Activated effector memory CD4-positive, alpha-beta T cell treated with Interleukin-2 at 50 U/mL for 16 hours (primary cell): Measurements from ENCODE around the gene CDH4.

Experiments
- DNase-seq: peaks from one replicate; pipeline ENCODE4 v3.0.0-alpha.2; 2020

The CDH4 gene

DNA sequence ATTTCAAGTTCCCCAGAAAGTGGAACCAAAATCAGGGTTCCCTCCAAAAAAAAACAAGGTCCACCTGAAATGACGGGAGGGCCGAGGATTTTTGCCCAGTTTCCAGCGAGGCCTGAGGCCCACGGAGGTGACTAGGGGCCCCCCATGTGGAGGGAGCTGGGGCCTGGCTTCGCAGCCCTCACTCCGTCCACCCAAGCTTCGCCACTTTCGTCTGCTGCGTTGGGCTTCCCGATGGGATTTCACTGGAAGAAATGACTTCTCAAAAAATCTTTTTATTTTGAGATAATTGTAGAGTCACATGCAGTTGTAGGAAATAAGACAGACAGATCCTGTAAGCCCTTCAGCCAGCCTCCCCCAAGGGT lies 605.3 kb downstream of the CDH4 start:
- no peak for DNase-seq

DNA sequence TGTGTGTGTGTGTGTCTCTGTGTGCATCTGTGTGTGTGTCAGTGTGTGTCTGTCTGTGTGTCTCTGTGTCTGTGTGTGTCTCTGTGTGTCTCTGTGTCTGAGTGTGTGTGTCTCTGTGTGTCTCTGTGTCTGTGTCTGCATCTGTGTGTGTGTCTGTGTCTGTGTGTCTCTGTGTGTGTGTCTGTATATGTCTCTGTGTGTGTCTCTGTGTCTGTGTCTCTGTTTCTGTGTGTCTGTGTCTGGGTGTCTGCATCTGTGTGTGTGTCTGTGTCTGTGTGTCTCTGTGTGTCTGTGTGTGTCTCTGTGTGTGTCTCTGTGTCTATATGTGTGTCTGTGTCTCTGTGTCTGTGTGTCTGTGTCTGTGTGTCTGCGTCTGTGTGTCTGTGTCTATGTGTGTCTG lies 605.8 kb downstream of the CDH4 start:
- DNase-seq: no peak

DNA sequence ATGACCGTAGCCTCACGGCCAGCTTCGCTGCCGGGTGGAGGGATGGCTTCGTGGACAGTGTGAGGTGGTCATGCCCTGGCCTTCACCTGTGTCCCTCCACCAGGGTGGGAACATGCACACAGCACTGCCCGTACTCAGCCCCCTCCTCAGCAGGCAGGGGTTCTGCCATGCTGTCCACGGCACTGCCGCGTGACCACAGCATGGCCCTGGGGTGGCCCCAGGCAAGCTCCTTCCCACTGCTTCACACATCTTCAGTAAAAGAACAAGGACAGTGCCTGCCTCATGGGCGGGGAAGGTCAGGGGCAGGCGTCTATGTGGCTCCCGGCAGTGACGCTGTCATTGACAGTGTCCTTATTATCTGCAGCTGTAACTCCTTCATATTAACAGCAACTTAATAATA lies 607.7 kb downstream of the CDH4 start:
- DNase-seq: no peak

DNA sequence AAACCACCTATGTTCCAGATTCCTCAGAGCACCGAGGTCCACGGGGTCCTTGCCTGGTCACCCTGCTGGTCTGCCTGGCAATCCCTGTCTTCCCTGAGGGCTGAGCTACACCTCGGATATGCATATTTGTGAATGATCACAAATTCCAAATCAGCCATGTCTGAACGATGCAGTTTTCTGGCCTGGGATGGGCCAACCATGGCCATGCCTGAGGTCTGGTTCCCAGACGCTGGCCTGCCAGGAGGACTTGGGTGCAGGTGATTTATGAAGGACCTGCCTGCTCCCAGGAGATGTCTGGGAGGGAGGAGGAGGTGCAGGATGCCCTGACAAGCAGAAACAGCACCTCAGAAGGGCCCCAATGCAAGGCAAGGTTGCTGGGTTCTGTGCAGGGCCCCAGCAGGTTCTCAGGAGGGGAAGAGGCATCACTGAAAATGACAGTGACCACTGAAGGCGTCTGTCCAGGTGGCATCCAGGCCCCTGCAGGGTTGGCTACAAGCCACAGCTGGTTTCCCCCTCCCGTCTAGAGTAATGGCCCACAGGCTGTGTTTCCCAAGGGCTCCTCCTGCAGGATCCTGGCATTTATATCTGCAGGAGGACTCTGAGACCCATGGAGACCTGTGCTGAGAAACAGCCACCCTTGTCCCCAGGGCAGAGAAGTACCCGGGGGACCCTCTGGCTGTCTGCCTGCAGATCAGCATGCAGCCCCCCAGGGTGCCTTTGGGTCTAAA lies 608.4 kb downstream of the CDH4 start:
- no peak for DNase-seq

DNA sequence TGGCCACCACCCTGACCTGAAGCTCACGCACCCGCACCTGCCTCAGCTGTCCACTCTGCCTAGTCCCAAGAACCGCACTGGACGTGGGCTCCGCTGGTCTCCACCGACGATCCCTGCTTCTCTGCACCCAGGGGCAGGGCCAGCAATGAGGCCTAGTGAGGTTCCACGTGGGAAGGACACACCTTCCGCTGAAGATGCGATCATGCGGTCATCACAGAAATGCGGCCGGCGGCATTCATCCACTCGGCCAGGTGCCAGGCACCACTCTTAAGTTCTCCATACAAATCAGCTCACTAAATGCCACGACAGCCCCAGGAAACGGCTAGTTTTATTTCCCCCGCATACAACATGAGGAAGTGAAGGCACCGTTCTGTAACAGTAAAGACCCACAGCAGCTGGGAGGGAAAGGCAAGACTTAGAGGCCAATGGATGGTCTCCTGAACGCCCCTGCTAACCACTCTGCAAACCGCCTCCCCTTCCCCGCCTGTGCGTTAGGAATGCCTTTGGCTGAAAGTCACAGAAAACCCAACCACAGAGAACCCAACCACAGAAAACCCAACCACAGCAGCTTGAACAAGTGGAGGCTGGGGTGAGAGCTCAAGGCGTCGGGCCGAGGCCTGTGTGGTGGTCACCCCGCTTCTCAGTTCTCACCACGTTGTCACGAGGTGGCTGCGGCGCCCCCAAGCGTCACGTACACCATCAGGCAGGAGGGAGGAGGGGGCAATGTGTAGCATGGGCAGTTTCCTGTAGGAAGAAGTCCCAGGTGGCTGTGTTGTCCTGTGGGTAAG lies 609.2 kb downstream of the CDH4 start:
- no peak for DNase-seq

DNA sequence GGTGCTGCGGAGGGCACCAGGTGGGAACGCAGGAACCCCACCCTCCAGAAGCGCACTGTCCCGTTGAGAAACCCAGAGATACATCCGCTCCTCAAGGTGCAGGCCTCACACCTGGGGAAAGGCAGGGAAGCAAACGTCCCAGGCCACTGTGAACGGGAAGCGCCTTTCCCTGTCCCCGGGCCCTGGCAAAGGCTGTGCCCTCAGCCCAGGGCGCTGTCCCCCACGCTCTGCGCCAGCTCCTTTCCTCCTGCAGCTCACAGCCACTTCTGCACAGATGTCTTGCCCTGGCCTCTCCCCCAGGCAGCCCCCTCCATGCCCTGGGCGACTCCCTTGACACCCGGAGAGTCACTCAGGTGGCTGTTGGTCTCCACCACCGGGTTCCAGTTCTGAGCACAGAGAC lies 609.8 kb downstream of the CDH4 start:
- DNase-seq: no peak

DNA sequence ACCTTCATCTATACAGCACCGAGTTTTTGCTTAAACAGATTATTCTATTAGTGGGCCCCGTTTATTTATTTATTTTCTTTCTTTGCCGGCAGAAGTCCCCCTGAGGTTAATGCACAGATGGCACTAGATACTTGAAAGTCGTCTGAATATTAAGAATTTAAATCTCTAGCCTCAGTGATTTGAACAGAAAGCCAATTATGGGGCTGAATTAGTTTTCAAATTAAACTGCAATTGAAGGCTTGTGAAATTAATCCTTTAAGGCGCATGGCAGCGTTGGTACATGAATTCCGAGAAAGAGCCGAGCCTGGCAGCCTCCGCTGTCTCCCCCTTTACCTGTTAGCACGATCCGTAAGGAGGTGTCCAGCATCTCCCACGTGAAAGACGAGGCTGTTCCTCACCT lies 610.8 kb downstream of the CDH4 start:
- DNase-seq: no peak

DNA sequence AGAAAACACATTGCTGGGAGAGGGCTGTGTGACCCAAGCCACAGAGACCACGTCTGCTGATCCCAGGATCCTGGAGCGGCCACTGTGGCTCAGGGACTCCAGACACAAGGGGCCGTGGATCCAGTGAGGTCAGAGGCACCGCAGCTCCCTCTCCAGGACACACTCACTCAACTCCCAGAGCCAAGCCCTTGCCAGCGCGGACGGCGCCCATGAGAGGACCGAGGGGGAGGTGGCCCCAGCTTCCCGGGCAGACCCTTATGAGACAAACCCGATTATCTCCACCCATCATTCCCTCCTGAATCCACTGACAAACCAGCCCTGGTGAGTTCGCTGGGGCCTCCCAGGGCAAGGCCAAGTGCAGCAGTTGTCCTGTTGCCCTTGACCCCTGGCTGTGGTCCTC lies 612.4 kb downstream of the CDH4 start:
- DNase-seq: no peak

DNA sequence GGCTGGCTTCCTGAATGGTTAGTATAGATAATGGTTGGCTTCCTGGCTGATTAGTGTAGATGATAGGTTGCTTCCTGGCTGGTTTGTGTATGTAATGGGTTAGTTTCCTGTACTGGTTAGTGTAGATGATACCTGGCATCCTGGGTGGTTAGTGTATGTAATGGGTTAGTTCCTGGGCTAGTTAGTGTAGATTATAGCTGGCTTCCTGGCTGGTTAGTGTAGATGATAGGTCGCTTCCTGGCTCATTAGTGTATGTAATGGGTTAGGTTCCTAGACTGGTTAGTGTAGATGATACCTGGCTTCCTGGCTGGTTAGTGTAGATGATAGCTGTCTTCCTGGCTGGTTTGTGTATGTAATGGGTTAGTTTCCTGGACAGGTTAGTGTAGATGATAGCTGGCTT lies 613.3 kb downstream of the CDH4 start:
- no peak for DNase-seq

DNA sequence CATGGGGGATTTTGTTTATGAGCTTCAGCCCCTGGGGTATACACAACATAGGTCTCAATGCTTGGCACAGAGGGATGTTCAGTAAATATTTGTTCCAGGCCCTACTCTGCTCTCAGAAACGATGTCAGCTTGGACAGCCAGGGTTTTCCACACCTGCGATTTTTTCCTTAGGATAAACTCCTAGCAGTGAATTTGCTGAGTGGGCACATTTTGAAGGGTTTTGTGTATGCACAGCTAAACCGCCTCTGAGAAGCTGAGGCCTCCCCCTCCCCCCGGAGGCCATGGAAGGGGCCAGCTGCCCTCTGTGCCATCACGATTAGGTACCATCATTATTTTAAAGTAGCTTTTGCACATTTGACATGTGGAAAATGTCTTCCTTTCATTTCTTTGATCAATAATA lies 614.1 kb downstream of the CDH4 start:
- no peak for DNase-seq

DNA sequence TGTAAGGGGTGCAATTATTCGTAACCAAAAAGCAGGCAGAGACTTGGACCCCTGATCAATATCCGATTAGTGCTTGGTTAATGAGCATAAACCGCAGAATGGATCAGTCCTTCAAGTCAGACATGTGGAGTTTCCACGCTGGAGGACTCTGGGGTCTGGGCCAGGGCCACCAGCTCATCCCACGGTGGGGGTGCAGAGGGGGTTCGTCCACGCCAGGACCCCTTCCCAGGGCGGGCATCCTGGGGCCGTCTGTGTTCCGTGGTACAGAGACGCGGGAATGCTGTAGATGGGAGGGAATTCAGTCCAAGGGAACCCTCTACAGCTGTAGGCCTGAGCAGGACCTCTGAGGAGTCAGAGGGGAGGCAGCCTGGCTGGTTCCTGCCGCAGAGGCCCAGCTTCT lies 615.9 kb downstream of the CDH4 start:
- DNase-seq: no peak

DNA sequence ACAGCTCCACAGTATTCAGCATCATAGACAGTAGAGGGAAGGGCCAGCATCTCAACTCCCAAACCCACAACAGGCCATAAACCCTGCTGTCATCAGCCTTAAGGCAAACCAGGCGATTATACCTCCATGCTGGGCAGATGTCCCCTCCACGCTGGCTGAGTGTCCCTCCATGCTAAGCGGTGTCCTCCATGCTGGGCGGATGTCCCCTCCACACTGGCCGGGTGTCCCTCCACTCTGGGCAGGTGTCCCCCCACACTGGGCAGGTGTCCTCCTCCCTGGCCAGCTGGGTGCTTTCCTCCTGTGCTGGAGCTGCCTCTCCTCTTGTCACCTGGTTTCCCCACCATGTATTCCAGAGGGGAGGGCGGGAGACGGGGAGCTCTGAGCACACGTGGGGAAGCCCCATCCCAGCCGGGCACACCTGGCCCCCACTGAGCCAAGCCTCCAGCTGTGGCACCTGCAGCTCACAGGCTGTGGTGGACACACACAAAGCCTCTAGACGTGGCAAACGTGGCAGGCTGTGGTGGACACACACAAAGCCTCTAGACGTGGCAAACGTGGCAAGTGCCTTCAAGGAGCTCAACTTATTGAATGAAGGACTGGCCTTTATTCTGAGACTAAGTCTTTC lies 616.5 kb downstream of the CDH4 start:
- DNase-seq: no peak

DNA sequence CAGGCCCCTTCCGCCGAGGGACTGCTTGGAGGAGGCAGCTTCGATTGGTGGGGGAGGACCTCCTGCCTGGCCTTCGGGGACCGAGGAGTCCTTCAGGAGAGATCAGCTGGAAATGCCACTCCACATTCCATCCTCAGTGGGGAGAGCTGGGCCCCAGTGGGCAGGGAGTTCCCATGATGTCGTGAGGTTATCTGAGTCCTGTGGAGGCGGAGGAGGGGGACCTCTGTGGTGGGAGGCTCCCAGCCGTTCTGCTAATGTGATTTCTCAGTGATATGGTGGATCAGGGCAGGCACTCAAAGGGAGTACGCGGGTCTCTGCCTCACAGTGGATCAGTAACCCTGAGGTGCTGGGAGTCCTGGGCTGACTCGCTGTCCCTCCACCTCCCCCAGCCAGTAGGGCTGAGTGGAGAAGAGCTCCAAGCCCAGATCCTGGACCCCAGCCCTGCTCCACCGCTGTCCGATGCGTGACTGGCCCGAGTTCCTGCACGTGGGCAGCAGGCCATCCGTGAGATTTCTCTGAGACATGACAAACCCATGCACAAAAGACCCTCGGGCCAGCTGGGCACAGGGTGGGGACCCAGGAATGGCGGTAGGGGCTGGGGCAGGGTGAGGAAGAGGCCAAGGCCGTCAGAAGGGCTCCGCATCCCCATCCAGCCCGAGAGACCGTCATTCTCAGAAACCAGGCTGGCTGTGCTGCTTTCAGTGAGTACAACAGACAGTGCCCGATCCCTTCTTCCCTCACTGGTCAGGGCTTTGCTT lies 617.9 kb downstream of the CDH4 start:
- no peak for DNase-seq

DNA sequence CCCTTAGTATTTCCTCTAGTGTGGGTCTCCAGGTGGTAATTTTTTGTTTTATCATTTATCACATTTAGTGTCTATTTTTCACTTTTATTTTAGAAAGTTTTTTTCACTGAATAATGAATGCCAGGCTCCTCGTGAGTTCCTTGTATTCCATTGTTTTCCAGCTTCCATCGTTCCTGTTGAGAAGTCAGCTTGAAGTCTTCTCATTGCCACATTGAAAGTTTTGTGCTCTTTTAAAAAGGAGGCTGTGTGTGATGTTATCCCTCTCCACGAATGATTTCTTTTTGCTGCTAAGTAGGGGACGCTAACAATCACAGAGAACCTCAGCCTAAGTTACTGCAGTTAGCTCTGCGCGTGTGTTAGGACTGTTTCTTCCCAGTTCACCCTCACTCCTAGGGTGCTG lies 619.1 kb downstream of the CDH4 start:
- no peak for DNase-seq

DNA sequence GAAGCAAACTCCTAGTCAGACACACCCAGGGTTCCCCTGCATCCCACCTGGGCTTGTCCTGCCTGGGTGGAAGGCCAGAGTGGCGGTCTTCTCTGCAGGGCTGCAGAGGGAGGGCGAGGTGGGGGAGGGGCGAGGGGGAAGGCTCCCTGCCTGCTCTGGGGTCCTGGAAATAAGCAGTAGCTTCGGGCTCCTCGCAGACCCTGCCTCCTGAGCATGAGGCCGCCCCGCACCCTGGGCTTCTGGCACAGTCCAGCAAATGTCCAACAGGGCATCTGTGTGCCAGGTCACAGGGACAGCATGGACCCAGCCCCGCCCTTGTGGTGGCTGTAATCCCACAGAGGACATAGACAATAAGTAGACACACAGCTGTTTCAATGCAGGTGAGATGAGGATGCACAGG lies 619.9 kb downstream of the CDH4 start:
- no peak for DNase-seq

DNA sequence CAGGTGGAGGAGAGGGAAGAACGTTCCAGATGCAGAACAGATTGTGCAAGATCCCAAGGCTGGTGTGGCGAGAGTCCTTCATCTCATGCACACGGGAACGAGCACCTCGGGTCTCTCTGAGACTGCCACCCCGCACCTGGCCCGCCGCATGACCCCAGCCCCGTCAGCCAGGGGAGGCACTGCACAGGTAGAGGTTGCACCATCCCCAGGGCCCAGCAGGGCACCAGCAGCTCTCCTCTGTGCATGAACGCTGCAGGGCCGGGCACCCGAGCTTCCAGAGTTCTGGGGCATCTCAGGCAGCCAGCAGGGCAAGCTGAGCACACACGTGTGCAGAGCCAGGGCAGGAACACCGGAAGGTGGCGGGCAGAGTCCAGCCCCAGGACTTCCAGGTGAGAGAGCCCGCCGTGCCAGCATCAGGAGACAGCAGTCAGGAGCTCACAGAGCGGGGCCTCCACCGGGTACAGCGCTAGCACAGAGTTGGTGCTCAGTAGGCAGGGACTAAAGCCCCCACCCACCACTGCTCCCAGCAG lies 620.4 kb downstream of the CDH4 start:
- no peak for DNase-seq

DNA sequence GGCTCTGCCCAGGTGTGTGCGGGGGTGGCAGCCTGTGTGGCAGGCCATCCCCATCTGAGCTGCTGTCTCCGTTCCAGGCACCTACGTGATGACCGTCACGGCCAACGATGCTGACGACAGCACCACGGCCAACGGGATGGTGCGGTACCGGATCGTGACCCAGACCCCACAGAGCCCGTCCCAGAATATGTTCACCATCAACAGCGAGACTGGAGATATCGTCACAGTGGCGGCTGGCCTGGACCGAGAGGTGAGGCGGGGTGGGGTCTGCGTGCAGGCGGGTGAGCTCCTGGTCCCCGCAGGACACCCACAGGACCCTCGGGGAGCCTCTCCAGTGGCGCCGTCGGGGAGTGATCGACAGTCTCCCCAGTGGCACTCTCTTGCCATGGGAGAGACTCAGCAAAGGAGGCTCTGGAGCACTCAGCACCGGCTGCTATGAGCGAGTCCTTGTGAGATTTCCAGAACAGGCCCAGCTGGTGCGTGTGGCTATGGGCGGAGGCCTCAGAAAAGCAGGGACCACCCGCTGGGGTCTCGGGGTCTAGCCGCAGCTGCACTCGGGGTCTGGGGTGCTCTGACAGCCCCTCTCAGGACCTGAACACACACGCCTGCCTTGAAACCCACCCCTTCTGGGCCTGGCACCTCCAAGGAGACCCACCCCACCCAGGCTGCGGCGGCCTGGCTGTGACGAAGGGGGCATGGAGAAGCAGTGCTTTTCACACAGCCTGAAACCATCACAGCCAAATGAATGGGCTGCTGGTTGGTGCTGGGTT lies 621.8 kb downstream of the CDH4 start:
- no peak for DNase-seq

DNA sequence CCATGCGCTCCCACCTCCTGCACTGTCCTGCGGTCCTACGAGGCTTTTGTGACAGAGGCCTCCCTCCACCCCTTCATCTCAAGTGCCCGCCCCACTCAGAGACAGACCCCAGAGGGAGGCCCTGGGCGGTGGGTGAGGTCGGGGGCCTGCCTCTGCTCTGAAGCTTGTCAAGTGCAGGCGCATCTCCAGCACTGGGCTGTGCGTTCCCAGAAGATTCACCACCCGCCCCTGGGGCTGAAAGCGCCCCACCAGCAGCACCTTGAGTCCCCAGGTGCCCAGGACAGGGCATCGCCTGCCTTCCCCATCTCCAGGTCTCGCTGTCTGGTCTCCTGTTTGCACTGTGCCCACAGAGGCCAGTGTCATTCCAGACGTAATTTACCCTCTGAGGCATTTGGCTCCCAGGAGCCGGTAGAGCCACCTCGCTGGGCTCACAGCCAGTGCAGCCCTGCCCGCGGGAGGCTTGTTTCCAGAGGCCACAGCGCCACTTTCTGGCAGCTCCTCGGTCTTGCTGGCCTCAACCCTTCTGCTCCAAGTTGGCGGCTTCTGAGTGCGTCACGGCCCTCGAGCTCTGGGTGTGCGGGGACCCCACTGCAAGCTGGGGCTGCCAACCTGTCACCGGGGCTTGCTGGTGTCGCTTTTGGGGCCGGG lies 622.5 kb downstream of the CDH4 start:
- DNase-seq: no peak

DNA sequence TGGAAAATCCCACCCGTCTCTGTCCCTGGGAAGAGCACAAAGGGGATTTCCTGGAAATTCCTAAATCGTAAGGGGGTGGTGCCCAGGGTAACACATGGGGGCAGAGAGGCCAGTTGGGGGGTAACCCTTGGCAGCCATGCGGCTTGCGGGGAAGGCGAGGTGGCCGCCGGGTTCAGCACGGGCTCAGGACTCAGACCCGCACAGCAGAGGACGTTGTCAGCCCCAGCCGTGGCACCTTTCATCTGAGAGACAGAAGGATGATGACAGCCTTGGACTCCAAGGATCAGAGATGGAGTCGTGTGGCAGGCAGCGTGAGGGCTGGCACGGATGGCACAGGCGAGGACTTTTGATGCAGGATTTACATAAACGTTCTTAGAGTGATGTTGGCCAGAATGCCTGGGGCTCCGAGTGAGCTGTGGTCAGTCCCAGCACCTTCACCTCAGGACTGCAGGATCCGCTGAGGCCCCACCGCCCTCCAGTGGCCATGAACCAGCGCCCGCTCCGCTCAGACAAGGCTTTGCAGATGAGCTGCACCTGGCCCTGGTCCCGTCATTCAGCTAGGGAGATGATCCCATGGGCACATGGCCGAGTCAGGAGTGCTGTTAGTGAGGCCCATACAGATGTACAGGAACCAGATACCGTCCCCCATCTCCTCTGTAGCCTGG lies 623.3 kb downstream of the CDH4 start:
- no peak for DNase-seq

DNA sequence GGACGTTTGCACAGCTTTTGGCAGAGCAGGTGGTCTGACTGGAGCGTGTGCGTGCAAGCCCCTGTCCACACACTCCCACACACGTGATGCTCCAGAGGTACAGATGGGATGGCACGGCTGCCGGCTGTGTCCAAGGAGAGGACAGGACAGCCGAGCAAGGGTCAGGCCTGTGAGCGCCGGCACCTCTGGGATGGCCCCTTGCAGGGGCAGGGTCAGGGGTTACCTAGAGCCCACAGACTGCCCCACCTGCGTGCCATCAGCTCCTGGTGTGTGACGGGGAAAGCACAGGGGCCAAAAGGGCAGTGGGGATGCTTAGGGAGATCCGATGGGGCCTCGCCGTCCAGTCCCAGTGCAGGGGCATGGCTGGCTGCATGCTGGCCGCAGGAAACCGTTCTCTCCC lies 623.9 kb downstream of the CDH4 start:
- DNase-seq: no peak

DNA sequence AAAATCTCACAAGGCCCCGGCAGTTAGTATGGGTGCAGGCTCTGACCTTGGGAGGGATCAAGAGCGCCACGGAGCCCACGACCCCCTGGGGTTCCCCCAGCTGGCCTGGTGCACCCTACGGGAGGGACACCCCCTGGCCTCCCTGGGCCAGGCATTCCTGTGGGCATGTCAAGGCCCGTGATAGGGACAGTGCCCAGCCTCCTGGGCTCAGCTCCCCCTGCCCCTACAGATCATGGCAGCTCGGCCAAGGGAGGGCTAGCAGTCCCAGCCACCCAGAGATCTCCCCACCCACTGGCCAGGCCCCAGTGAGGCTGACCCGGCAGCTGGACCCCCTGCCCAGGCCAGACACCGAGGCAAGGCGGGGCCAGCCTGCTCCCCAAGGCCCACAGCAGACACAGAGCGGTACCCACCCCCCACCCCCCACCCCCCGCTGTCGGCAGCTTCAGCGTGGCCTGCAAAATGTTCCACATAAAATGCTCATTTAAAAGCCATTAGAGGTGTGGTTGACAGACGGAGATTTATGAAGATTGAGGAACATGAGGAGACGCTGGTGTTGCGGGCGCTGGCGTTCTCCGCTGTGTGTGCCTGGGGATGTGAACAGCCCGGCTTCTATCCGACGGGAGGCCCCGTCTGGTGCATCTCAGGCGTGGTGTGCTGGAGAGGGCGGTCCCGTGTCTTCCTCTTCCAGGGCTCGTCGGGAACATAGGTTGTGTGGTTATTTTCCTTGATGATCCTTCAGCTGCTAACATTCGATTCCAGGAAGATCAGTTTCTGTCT lies 625.1 kb downstream of the CDH4 start:
- DNase-seq: no peak
